Activated CD8-positive, alpha-beta T cell treated with anti-CD3 and anti-CD28 coated beads, Interleukin-2, amount 10 ng/mL, durations not matched to agents 7 days and 5 days (primary cell): ENCODE results near the gene ITPK1. TPM values are rescaled to one million over a fixed set of nuclear protein-coding genes. Genes with fewer than 3 reads are reported as not detected.

Experiments
- ATAC-seq: fragments of 150-1000 bp; cut with Tn5 transposase; one replicate; pipeline ENCODE4 v1.10.0; 2021; ENCODE audit warnings: moderate library complexity
- CTCF ChIA-PET: fragments of 350-600 bp; sonication (Branson Sonifier 250); formaldehyde crosslinking; loops from one replicate; lab custom pipeline; 2021; ENCODE audit warnings: antibody characterized with exemption; lab: Charles Lee
- POLR2A ChIA-PET: fragments of 350-600 bp; sonication (Branson Sonifier 250); formaldehyde crosslinking; loops from one replicate; lab custom pipeline; 2021; ENCODE audit warnings: antibody characterized with exemption; lab: Charles Lee
- DNase-seq: peaks from one replicate; pipeline ENCODE4 v3.0.0-alpha.2; 2020
- H3K27ac Mint-ChIP-seq: one replicate; pipeline ENCODE4 v1.8.0; 2021; ENCODE audit warnings: mild to moderate bottlenecking, mixed read lengths
- H3K27me3 Mint-ChIP-seq: one replicate; pipeline ENCODE4 v1.8.0; 2021; ENCODE audit warnings: low read depth, mixed read lengths
- H3K36me3 Mint-ChIP-seq: one replicate; pipeline ENCODE4 v1.8.0; 2021; ENCODE audit warnings: low read depth, mixed read lengths
- H3K4me1 Mint-ChIP-seq: one replicate; pipeline ENCODE4 v1.8.0; 2021; ENCODE audit warnings: low read depth, mixed read lengths
- H3K4me3 Mint-ChIP-seq: one replicate; pipeline ENCODE4 v1.8.0; 2021; ENCODE audit warnings: mild to moderate bottlenecking, mixed read lengths
- H3K9me3 Mint-ChIP-seq: one replicate; pipeline ENCODE4 v1.8.0; 2022; ENCODE audit warnings: mixed read lengths; ENCODE audit not compliant: insufficient read depth
- total RNA-seq, 2 experiments: library from RNA; stranded (reverse); gene quantifications; one replicate each; pipeline ENCODE4 v1.2.3, GENCODE V29; 2021

The ITPK1 gene
- total RNA-seq, 2 experiments from 2014 or later = 103 to 107 TPM

DNA sequence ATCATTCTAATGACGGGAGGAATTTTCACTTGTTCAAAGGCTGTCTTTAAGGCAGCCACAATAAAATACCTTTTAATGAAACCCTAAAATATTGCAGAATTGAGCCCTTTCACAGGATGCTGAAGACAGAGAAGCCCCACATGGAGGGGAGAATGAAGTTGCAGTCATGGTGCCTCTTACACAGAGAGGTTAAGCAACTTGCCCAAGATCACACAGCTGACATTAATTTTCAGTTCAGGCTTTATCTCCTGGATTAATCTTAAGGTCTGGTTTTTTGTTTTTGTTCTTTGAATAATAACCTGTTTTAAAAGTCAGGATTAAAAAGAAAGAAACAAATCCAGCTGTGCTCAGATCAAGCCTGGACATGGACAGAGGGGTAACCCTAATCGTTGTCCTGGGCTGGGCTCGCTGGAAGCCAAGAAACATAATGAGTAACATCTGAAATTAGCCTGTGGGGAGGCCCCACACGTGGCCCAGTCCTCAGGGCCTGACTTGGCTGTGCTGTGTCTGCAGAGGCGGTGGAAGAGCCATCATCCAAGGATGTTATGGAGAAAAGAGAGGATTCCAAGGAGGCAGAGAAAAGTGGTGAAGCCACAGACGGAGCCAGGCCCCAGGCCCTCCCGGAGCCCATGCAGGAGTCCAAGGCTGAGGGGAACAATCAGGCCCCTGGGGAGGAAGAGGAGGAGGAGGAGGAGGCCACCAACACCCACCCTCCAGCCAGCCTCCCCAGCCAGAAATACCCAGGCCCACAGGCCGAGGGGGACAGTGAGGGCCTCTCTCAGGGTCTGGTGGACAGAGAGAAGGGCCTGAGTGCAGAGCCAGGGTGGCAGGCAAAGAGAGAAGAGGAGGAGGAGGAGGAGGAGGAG is 184.8 kb downstream of the ITPK1 start:
- Mint-ChIP-seq H3K9me3 (no peaks in the 10 kb centered on the region), H3K27ac (no peak overlapping the region), H3K4me1 (no peaks in the 10 kb centered on the region), H3K27me3 (no peaks in the 10 kb centered on the region), H3K4me3 (no peak overlapping the region), H3K36me3 (no peaks in the 10 kb centered on the region)
- ChIA-PET POLR2A (no interaction called here), CTCF (no interaction called here)
- ATAC-seq = no peak
- no peak for DNase-seq

DNA sequence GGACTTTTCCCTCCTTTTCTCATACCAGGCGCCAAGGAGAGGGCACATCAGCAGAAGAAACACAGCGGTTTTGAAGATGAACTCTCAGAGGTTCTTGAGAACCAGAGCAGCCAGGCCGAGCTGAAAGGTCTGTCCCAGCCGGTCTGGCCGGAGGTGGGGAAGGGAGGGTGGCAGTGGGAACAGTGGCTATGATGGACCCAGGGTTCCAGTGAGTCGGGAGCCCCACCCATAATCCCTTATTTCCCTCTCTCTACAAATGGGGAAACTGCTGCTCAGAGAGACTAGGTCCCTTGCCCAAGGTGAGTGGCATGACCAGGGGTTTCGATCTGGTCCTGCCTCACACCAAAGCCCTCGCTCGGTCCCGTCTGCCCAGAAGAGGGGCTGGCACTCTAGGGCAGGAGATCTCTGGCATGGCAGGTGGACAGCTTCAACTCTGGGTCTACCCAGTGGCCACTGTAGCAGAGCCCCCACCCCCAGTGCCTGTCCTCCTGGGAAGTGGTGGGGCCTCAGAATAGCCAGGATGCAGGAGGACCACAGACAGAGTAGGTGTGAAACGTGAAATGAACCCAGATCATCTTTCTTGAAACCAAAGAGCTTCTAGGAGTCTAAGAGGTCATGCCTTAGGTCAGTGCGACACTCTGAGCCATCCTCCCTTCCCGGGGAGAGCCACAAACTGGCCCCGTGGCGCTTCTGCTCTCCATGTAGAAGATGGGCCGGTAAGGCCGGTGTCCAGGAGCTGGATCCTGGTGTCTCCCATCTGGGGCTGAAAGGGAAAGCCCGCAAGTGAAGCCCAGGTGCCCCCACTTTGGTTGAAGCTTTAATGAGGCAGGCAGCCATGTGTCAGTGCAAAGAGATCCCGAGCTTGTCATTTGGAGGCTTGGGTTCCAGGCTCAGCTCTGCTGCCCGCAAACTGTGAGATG is 185.8 kb downstream of the ITPK1 start:
- H3K4me1 Mint-ChIP-seq = no peaks in the 10 kb centered on the region
- ChIA-PET CTCF (no interaction called here), POLR2A (no interaction called here)
- DNase-seq (no peak), ATAC-seq (no peak)
- H3K9me3 Mint-ChIP-seq = no peaks in the 10 kb centered on the region
- H3K27ac Mint-ChIP-seq = no peak overlapping the region
- H3K4me3 Mint-ChIP-seq = no peak overlapping the region
- H3K27me3 Mint-ChIP-seq = peaks cover 3% of the 10 kb centered on the region
- H3K36me3 Mint-ChIP-seq = no peaks in the 10 kb centered on the region

- ChIA-PET POLR2A (no interaction called here), CTCF (no interaction called here)
- Mint-ChIP-seq H3K9me3 (no peaks in the 10 kb centered on the region), H3K36me3 (no peaks in the 10 kb centered on the region), H3K27ac (no peak overlapping the region), H3K27me3 (peaks cover 7% of the 10 kb centered on the region), H3K4me3 (no peak overlapping the region), H3K4me1 (no peaks in the 10 kb centered on the region)
- DNase-seq (no peak), ATAC-seq (no peak)
Observed at GRCh38 chr14:92928961-92929688, 186.6 kb downstream of the ITPK1 start.

DNA sequence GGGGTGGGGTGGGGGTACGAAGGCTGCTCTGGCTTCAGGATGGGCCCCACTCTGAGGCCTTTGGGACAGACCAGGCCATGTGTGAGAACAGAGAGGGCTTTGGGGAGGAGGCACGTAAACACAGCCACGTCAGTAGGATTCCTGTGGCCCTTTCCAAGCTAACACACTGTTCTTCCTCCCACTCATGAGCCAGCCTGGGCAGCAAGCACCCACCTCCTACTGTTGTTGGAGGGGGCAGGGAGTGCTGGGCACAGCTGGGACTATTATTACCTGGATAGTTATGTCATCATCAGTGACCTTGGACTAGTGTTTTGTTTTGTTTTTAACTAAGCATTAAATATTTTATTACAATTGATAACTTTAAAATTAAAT is 187.5 kb downstream of the ITPK1 start:
- POLR2A ChIA-PET = no interaction called here
- Mint-ChIP-seq H3K36me3 (no peaks in the 10 kb centered on the region), H3K4me3 (no peak overlapping the region), H3K9me3 (no peaks in the 10 kb centered on the region), H3K4me1 (no peaks in the 10 kb centered on the region), H3K27me3 (peaks cover 7% of the 10 kb centered on the region), H3K27ac (no peak overlapping the region)
- DNase-seq = no peak
- no peak for ATAC-seq
- CTCF ChIA-PET = no interaction called here

GRCh38 chr14:92927349-92928257 is 188.1 kb downstream of the ITPK1 start:
- Mint-ChIP-seq H3K9me3 (no peaks in the 10 kb centered on the region), H3K27ac (no peak overlapping the region), H3K36me3 (no peaks in the 10 kb centered on the region), H3K4me1 (peaks cover 1% of the 10 kb centered on the region), H3K4me3 (no peak overlapping the region), H3K27me3 (peaks cover 9% of the 10 kb centered on the region)
- CTCF ChIA-PET = no interaction called here
- DNase-seq (no peak), ATAC-seq (no peak)
- POLR2A ChIA-PET = no interaction called here

GRCh38 chr14:92926931-92927330 is 188.8 kb downstream of the ITPK1 start:
- H3K9me3 Mint-ChIP-seq = no peaks in the 10 kb centered on the region
- no peaks in the 10 kb centered on the region for H3K36me3 Mint-ChIP-seq
- no peak overlapping the region for H3K27ac Mint-ChIP-seq
- DNase-seq (no peak), ATAC-seq (no peak)
- CTCF ChIA-PET = no interaction called here
- no peak overlapping the region for H3K4me3 Mint-ChIP-seq
- POLR2A ChIA-PET = no interaction called here
- H3K27me3 Mint-ChIP-seq = peaks cover 13% of the 10 kb centered on the region
- peaks cover 4% of the 10 kb centered on the region for H3K4me1 Mint-ChIP-seq

DNA sequence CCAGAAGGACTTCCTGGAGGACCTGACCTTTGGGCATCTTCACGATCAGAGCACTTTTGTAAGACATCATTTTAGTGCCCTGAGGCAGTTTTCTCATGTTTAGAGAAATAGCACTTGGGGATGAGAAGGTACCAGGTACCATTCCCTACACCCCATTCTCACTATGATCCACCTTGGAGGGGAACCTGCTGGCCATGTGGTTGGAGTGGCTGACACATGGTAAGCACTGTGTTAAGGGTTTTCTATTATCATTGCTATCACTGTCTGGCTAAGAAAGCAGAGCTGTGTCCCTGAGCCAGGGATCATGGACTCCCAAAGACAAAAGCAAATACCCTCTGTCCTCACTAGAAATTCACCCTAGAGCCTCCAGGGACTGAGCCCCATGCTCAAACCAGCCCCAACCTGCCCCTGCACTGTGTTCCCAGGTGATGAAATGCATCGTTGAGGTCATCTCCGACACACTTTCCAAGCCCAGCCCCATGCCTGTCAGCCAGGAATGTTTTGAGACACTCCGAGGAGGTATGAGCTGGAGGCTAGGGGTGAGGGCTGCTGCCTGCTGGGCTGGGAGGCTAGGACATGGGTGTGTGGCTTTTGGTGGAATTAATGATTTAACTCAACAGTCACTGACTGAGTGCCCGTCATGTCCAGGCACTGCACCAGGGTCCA is 189.4 kb downstream of the ITPK1 start:
- H3K4me1 Mint-ChIP-seq = peaks cover 4% of the 10 kb centered on the region
- no peak overlapping the region for H3K4me3 Mint-ChIP-seq
- no peak for ATAC-seq
- H3K9me3 Mint-ChIP-seq = no peaks in the 10 kb centered on the region
- no peak for DNase-seq
- peaks cover 16% of the 10 kb centered on the region for H3K27me3 Mint-ChIP-seq
- CTCF ChIA-PET = no interaction called here
- no peaks in the 10 kb centered on the region for H3K36me3 Mint-ChIP-seq
- POLR2A ChIA-PET = no interaction called here
- H3K27ac Mint-ChIP-seq = no peak overlapping the region

GRCh38 chr14:92925446-92925845 is 190.3 kb downstream of the ITPK1 start:
- POLR2A ChIA-PET = no interaction called here
- Mint-ChIP-seq H3K27ac (no peak overlapping the region), H3K4me1 (peaks cover 4% of the 10 kb centered on the region)

DNA sequence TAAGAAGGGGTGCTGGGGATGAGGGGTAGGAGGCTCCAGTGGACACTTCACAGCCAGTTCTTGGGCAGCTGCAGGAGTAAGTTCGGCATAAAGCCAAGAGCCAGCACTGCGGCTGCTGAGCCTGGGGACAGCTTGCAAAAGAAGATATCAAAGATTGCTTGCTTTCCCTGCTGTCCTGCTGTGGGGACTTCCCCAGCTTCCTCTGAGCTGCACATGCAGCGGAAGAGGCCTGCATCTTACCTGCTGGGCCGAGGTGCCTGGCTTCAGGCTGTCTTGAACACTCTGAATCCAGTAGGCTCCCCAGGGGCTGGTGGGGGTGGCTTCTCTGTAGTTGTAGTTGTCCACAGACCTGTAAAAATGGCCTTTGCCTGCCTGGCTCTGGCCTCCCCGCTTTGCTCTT is 191.5 kb downstream of the ITPK1 start:
- no peak for DNase-seq
- Mint-ChIP-seq H3K27ac (no peak overlapping the region), H3K36me3 (no peaks in the 10 kb centered on the region), H3K4me1 (peaks cover 4% of the 10 kb centered on the region), H3K9me3 (no peaks in the 10 kb centered on the region), H3K27me3 (peaks cover 20% of the 10 kb centered on the region), H3K4me3 (no peak overlapping the region)
- ATAC-seq = no peak
- POLR2A ChIA-PET = no interaction called here
- CTCF ChIA-PET = no interaction called here

More at GRCh38 chr14:92925446-92925845, 190.3 kb downstream of the ITPK1 start:
- DNase-seq = no peak
- CTCF ChIA-PET = no interaction called here
- H3K27me3 Mint-ChIP-seq = peaks cover 20% of the 10 kb centered on the region
- H3K9me3 Mint-ChIP-seq = no peaks in the 10 kb centered on the region
- H3K4me3 Mint-ChIP-seq = no peak overlapping the region
- ATAC-seq = no peak
- H3K36me3 Mint-ChIP-seq = no peaks in the 10 kb centered on the region

GRCh38 chr14:92923744-92924103 is 192.0 kb downstream of the ITPK1 start:
- no peaks in the 10 kb centered on the region for H3K9me3 Mint-ChIP-seq
- CTCF ChIA-PET = no interaction called here
- peaks cover 20% of the 10 kb centered on the region for H3K27me3 Mint-ChIP-seq
- H3K27ac Mint-ChIP-seq = no peak overlapping the region
- H3K36me3 Mint-ChIP-seq = no peaks in the 10 kb centered on the region
- no peak for ATAC-seq
- no peak overlapping the region for H3K4me3 Mint-ChIP-seq
- H3K4me1 Mint-ChIP-seq = peaks cover 4% of the 10 kb centered on the region
- POLR2A ChIA-PET = no interaction called here
- DNase-seq = no peak
